A673 (cell line): Measurements from ENCODE around the gene MTTP. TPM values are rescaled to one million over a fixed set of nuclear protein-coding genes. Genes with fewer than 3 reads are reported as not detected.

ENCODE experiments used
- BruUV-seq: library from RNA; stranded (reverse); fragments of 400-500 nt; replicated peaks from 2 replicates; lab custom pipeline; 2021; lab: Mats Ljungman, UMichigan
- CTCF ChIA-PET: fragments of 300-600 bp; sonication (Branson Sonifier 250); formaldehyde crosslinking; loops from one replicate; lab custom pipeline; 2022; ENCODE audit warnings: antibody characterized with exemption; lab: Charles Lee
- POLR2A ChIA-PET: fragments of 300-600 bp; sonication (Branson Sonifier 250); formaldehyde crosslinking; loops from one replicate; lab custom pipeline; 2022; ENCODE audit warnings: antibody characterized with exemption; ENCODE audit not compliant: low non-redundant PET; lab: Charles Lee
- DNase-seq: peaks from one replicate; pipeline ENCODE4 v3.0.0-alpha.2; 2015; ENCODE audit warnings: low spot score
- H3K27ac ChIP-seq: fragments of 200-600 bp; sonication (generic); 2 replicates; pipeline ENCODE4 v1.5.1; 2016; ENCODE audit warnings: mixed run types, low read depth, mild to moderate bottlenecking, mixed read lengths, antibody characterized with exemption, low read length; ENCODE audit not compliant: poor library complexity, severe bottlenecking
- H3K27me3 ChIP-seq: fragments of 200-600 bp; sonication (generic); replicated peaks from 2 replicates; pipeline ENCODE4 v1.6.1; 2017; ENCODE audit warnings: mixed run types, low read depth, mild to moderate bottlenecking, mixed read lengths, antibody characterized with exemption, low read length; ENCODE audit not compliant: insufficient read depth, poor library complexity
- H3K36me3 ChIP-seq: fragments of 200-600 bp; sonication (generic); 2 replicates; pipeline ENCODE4 v1.6.1; 2016; ENCODE audit warnings: mixed run types, mild to moderate bottlenecking, mixed read lengths, antibody characterized with exemption, low read length; ENCODE audit not compliant: insufficient read depth, poor library complexity, severe bottlenecking
- H3K4me1 ChIP-seq: fragments of 200-600 bp; sonication (generic); 2 replicates; pipeline ENCODE4 v1.6.1; 2017; ENCODE audit warnings: mixed run types, mild to moderate bottlenecking, mixed read lengths, antibody characterized with exemption, low read length; ENCODE audit not compliant: insufficient read depth, poor library complexity, severe bottlenecking
- H3K4me3 ChIP-seq: fragments of 200-600 bp; sonication (generic); 2 replicates; pipeline ENCODE4 v1.5.1; 2016; ENCODE audit warnings: low read depth, mixed run types, mild to moderate bottlenecking, mixed read lengths, low read length; ENCODE audit not compliant: poor library complexity, severe bottlenecking
- H3K9me3 ChIP-seq: fragments of 200-600 bp; sonication (generic); 2 replicates; pipeline ENCODE4 v1.6.1; 2016; ENCODE audit warnings: mixed run types, low read depth, mild to moderate bottlenecking, mixed read lengths, antibody characterized with exemption, low read length; ENCODE audit not compliant: poor library complexity, severe bottlenecking
- CTCF ChIP-seq: fragments of 300-800, 200-600 bp; sonication (generic); conservative IDR thresholded peaks from 2 replicates; pipeline ENCODE4 v1.5.1; 2017; ENCODE audit warnings: low read depth, mild to moderate bottlenecking, antibody characterized with exemption, low read length, moderate library complexity, mixed read lengths
- EZH2 ChIP-seq: fragments of 200-600 bp; sonication (generic); IDR thresholded peaks from 2 replicates; pipeline ENCODE4 v1.6.1; 2017; ENCODE audit warnings: borderline replicate concordance, low read depth, mild to moderate bottlenecking, mixed read lengths, antibody characterized with exemption, low read length; ENCODE audit not compliant: poor library complexity, severe bottlenecking
- intact Hi-C: fragments of 100-400 bp; cut with micrococcal nuclease; formaldehyde crosslinking; loops from one replicate; pipeline ENCODE4 v1.10.0; 2022; ENCODE audit not compliant: unreplicated experiment
- total RNA-seq: library from RNA; stranded (reverse); gene quantifications from 2 replicates; pipeline ENCODE4 v1.2.3, GENCODE V29; 2021

MTTP gene
- total RNA-seq, 1 experiment from 2014 or later: not detected

- Histone ChIP-seq H3K36me3 (no peaks in the 10 kb centered on the region), H3K4me3 (no peak overlapping the region), H3K27ac (no peak overlapping the region), H3K27me3 (peaks cover 11% of the 10 kb centered on the region), H3K4me1 (no peaks in the 10 kb centered on the region), H3K9me3 (no peaks in the 10 kb centered on the region)
- ChIA-PET POLR2A (no interaction called here), CTCF (no interaction called here)
- no peak for DNase-seq
- TF ChIP-seq CTCF (no peak), EZH2 (no peak)
- BruUV-seq: no TSS peak
- intact Hi-C loops: no loop called here
These were observed 20.2 kb downstream of the MTTP start for GRCh38 chr4:99594818-99595217.

- Histone ChIP-seq H3K36me3 (no peaks in the 10 kb centered on the region), H3K27ac (no peak overlapping the region), H3K4me3 (no peak overlapping the region), H3K9me3 (no peaks in the 10 kb centered on the region), H3K4me1 (no peaks in the 10 kb centered on the region), H3K27me3 (peaks cover 45% of the 10 kb centered on the region)
- DNase-seq: no peak
- ChIA-PET CTCF (no interaction called here), POLR2A (no interaction called here)
- BruUV-seq: no TSS peak
- intact Hi-C loops: no loop called here
- TF ChIP-seq CTCF: no peak
- TF ChIP-seq EZH2: no peak
These were observed 32.1 kb downstream of the MTTP start for GRCh38 chr4:99606716-99607115.

- no TSS peak for BruUV-seq
- no peak overlapping the region for H3K4me3 ChIP-seq
- POLR2A ChIA-PET: no interaction called here
These were observed 33.8 kb downstream of the MTTP start for GRCh38 chr4:99608417-99608816.

More at GRCh38 chr4:99608417-99608816, 33.8 kb downstream of the MTTP start:
- H3K27ac ChIP-seq: no peak overlapping the region
- TF ChIP-seq EZH2 (no peak), CTCF (no peak)
- intact Hi-C loops: no loop called here
- peaks cover 54% of the 10 kb centered on the region for H3K27me3 ChIP-seq
- DNase-seq: no peak
- CTCF ChIA-PET: no interaction called here
- no peaks in the 10 kb centered on the region for H3K4me1 ChIP-seq
- H3K9me3 ChIP-seq: no peaks in the 10 kb centered on the region
- no peaks in the 10 kb centered on the region for H3K36me3 ChIP-seq
